ENCODE measurements around the gene TCF12. TPM values are rescaled to one million over a fixed set of nuclear protein-coding genes. Genes with fewer than 3 reads are reported as not detected.

Gene TCF12
- total and polyA plus RNA-seq, 2 of the 8 experiments (the other 6 are each of a cell fraction or from before 2014, with no cell fraction given) = 85.8 to 101 TPM

DNA sequence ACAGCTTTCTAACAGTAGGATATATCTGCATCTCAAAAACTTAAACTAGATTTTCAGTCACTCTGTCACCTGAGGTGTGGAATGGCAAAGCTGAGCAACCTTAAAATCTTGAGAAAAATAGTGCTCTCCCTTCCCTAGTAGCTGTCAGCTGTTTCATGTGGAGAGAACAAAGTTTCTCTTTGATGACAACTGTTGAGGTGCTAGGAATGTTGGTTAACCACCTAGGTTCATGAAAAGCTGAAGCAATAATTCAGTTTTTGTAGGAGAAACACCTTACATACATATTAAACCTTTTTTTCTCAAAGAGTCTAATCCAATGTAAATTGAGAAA, 40.8 kb downstream of the TCF12 start (continued):
- TF ChIP-seq, protein P1, sequence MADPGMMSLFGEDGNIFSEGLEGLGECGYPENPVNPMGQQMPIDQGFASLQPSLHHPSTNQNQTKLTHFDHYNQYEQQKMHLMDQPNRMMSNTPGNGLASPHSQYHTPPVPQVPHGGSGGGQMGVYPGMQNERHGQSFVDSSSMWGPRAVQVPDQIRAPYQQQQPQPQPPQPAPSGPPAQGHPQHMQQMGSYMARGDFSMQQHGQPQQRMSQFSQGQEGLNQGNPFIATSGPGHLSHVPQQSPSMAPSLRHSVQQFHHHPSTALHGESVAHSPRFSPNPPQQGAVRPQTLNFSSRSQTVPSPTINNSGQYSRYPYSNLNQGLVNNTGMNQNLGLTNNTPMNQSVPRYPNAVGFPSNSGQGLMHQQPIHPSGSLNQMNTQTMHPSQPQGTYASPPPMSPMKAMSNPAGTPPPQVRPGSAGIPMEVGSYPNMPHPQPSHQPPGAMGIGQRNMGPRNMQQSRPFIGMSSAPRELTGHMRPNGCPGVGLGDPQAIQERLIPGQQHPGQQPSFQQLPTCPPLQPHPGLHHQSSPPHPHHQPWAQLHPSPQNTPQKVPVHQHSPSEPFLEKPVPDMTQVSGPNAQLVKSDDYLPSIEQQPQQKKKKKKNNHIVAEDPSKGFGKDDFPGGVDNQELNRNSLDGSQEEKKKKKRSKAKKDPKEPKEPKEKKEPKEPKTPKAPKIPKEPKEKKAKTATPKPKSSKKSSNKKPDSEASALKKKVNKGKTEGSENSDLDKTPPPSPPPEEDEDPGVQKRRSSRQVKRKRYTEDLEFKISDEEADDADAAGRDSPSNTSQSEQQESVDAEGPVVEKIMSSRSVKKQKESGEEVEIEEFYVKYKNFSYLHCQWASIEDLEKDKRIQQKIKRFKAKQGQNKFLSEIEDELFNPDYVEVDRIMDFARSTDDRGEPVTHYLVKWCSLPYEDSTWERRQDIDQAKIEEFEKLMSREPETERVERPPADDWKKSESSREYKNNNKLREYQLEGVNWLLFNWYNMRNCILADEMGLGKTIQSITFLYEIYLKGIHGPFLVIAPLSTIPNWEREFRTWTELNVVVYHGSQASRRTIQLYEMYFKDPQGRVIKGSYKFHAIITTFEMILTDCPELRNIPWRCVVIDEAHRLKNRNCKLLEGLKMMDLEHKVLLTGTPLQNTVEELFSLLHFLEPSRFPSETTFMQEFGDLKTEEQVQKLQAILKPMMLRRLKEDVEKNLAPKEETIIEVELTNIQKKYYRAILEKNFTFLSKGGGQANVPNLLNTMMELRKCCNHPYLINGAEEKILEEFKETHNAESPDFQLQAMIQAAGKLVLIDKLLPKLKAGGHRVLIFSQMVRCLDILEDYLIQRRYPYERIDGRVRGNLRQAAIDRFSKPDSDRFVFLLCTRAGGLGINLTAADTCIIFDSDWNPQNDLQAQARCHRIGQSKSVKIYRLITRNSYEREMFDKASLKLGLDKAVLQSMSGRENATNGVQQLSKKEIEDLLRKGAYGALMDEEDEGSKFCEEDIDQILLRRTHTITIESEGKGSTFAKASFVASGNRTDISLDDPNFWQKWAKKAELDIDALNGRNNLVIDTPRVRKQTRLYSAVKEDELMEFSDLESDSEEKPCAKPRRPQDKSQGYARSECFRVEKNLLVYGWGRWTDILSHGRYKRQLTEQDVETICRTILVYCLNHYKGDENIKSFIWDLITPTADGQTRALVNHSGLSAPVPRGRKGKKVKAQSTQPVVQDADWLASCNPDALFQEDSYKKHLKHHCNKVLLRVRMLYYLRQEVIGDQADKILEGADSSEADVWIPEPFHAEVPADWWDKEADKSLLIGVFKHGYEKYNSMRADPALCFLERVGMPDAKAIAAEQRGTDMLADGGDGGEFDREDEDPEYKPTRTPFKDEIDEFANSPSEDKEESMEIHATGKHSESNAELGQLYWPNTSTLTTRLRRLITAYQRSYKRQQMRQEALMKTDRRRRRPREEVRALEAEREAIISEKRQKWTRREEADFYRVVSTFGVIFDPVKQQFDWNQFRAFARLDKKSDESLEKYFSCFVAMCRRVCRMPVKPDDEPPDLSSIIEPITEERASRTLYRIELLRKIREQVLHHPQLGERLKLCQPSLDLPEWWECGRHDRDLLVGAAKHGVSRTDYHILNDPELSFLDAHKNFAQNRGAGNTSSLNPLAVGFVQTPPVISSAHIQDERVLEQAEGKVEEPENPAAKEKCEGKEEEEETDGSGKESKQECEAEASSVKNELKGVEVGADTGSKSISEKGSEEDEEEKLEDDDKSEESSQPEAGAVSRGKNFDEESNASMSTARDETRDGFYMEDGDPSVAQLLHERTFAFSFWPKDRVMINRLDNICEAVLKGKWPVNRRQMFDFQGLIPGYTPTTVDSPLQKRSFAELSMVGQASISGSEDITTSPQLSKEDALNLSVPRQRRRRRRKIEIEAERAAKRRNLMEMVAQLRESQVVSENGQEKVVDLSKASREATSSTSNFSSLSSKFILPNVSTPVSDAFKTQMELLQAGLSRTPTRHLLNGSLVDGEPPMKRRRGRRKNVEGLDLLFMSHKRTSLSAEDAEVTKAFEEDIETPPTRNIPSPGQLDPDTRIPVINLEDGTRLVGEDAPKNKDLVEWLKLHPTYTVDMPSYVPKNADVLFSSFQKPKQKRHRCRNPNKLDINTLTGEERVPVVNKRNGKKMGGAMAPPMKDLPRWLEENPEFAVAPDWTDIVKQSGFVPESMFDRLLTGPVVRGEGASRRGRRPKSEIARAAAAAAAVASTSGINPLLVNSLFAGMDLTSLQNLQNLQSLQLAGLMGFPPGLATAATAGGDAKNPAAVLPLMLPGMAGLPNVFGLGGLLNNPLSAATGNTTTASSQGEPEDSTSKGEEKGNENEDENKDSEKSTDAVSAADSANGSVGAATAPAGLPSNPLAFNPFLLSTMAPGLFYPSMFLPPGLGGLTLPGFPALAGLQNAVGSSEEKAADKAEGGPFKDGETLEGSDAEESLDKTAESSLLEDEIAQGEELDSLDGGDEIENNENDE (IDR thresholded peaks at IDR 0.05; ENCODE audit: insufficient replicate concordance, low read length) = no peak
- TF ChIP-seq YY1 (IDR thresholded peaks at IDR 0.05; ENCODE audit: low read depth, low read length) = no peak
- TF ChIP-seq ASH2L (IDR thresholded peaks at IDR 0.05; ENCODE audit: low read length) = no peak
- TF ChIP-seq BACH1 (IDR thresholded peaks at IDR 0.05; ENCODE audit: low read length) = no peak
- TF ChIP-seq RBBP5 (IDR thresholded peaks at IDR 0.05; ENCODE audit: borderline replicate concordance, low read depth, low read length) = no peak
- no peak for TF ChIP-seq POU5F1 (IDR thresholded peaks at IDR 0.05; ENCODE audit: low read depth, low read length)
- no peak for TF ChIP-seq SIRT6 (IDR thresholded peaks at IDR 0.05; ENCODE audit: low read length)
- TF ChIP-seq PHF8 (conservative IDR thresholded peaks at IDR 0.05; ENCODE audit: low read depth, low read length) = no peak
- TF ChIP-seq SUZ12 (IDR thresholded peaks at IDR 0.05; ENCODE audit: low read length) = no peak
- TF ChIP-seq SP4 (IDR thresholded peaks at IDR 0.05; ENCODE audit: low read length) = no peak
- no peak for TF ChIP-seq KDM4A (IDR thresholded peaks at IDR 0.05; ENCODE audit: low read depth, low read length, severe bottlenecking)
